Adipocyte (in vitro differentiated cells): ENCODE results near the gene OR6J1.
A peak's percentile ranks its signal among the peaks of the same experiment; 100 is the strongest.

Experiments
- DNase-seq: peaks from one replicate; pipeline ENCODE4 v3.0.0-alpha.2; 2015; ENCODE audit warnings: low read depth
- H3K27me3 ChIP-seq: replicated peaks from 2 replicates; pipeline ENCODE4 v1.7.0; 2013; ENCODE audit warnings: mild to moderate bottlenecking, low read length, moderate library complexity; ENCODE audit not compliant: control insufficient read depth, insufficient read depth
- H3K36me3 ChIP-seq: 2 replicates; pipeline ENCODE4 v1.7.0; 2013; ENCODE audit warnings: low read length, mild to moderate bottlenecking, moderate library complexity; ENCODE audit not compliant: control insufficient read depth, insufficient read depth, severe bottlenecking
- H3K4me1 ChIP-seq: 2 replicates; pipeline ENCODE4 v1.7.0; 2013; ENCODE audit warnings: mild to moderate bottlenecking, low read length, moderate library complexity; ENCODE audit not compliant: control insufficient read depth, insufficient read depth
- H3K4me3 ChIP-seq: 2 replicates; pipeline ENCODE4 v1.7.0; 2013; ENCODE audit warnings: mild to moderate bottlenecking, low read length, moderate library complexity
- H3K9ac ChIP-seq: 2 replicates; pipeline ENCODE4 v1.7.0; 2013; ENCODE audit warnings: mild to moderate bottlenecking, low read length, moderate library complexity
- H3K9me3 ChIP-seq: 2 replicates; pipeline ENCODE4 v1.7.0; 2013; ENCODE audit warnings: mild to moderate bottlenecking, low read length, moderate library complexity; ENCODE audit not compliant: control insufficient read depth

OR6J1 gene

DNA sequence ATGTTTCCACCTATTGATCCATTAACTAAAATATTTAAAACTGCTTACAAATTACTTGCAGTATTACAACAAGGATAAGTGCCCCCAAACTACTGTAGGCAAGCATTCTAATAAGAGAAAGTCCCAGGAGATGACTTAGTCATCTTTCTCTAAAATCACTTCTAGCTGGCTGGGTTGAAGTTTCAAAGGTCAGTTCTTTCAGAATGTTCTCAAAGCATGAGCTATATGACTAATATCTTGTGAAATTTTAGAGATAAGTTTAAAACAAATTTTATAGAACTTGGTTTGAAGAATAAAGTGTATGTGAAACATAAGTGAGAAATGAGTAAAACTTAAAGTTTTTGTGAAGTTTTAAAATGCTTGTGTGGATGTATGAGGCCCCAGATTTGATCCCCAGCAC, 24.3 kb upstream of the OR6J1 start:
- DNase-seq, result peak; percentile 86
- Histone ChIP-seq H3K4me3 (peak overlapping the region; percentile 62), H3K9me3 (no peaks in the 10 kb centered on the region), H3K4me1 (peaks cover 64% of the 10 kb centered on the region), H3K36me3 (no peaks in the 10 kb centered on the region), H3K9ac (peak overlapping the region; percentile 72), H3K27me3 (no peaks in the 10 kb centered on the region)

GRCh38 chr14:22667881-22668280, 23.7 kb upstream of the OR6J1 start:
- H3K4me3 ChIP-seq, result peak overlapping the region; percentile 62
- H3K9me3 ChIP-seq, result no peaks in the 10 kb centered on the region
- no peaks in the 10 kb centered on the region for H3K27me3 ChIP-seq
- peak overlapping the region; percentile 72 for H3K9ac ChIP-seq
- no peak for DNase-seq
- H3K36me3 ChIP-seq, result no peaks in the 10 kb centered on the region
- peaks cover 65% of the 10 kb centered on the region for H3K4me1 ChIP-seq

GRCh38 chr14:22666203-22666893, 22.2 kb upstream of the OR6J1 start:
- H3K9me3 ChIP-seq, result no peaks in the 10 kb centered on the region
- peaks cover 60% of the 10 kb centered on the region for H3K4me1 ChIP-seq
- peak overlapping the region; percentile 72 for H3K9ac ChIP-seq
- no peaks in the 10 kb centered on the region for H3K27me3 ChIP-seq
- peak; percentile 61 for DNase-seq
- H3K4me3 ChIP-seq, result peak overlapping the region; percentile 62
- H3K36me3 ChIP-seq, result no peaks in the 10 kb centered on the region

GRCh38 chr14:22664261-22664660, 20.1 kb upstream of the OR6J1 start:
- no peak for DNase-seq
- Histone ChIP-seq H3K9ac (peak overlapping the region; percentile 17), H3K27me3 (no peaks in the 10 kb centered on the region), H3K36me3 (no peaks in the 10 kb centered on the region), H3K4me3 (no peak overlapping the region), H3K4me1 (peaks cover 49% of the 10 kb centered on the region), H3K9me3 (no peaks in the 10 kb centered on the region)

DNA sequence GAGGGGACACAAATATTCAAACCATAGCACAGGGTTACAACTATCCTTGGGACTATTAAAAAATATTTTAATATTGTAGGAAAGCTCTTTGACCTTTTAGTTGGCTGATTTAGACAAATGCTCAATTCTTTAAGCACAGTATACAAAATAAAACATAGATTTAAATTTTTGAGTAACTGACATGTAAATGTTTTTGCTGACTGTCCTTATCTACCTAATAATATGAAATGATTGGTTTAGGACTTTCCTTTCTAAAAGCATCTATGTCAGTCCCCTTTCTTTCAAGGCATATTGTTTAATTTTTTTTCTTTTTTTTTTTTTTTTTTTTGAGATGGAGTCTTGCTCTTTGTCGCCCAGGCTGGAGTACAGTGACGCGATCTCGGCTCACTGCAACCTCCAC, 16.5 kb upstream of the OR6J1 start:
- Histone ChIP-seq H3K4me3 (no peak overlapping the region), H3K4me1 (peaks cover 32% of the 10 kb centered on the region), H3K9ac (no peak overlapping the region), H3K36me3 (no peaks in the 10 kb centered on the region), H3K27me3 (no peaks in the 10 kb centered on the region), H3K9me3 (no peaks in the 10 kb centered on the region)
- DNase-seq, result no peak

GRCh38 chr14:22658946-22659345, 14.8 kb upstream of the OR6J1 start:
- Histone ChIP-seq H3K27me3 (no peaks in the 10 kb centered on the region), H3K4me1 (peaks cover 24% of the 10 kb centered on the region), H3K4me3 (no peak overlapping the region), H3K9ac (no peak overlapping the region), H3K9me3 (no peaks in the 10 kb centered on the region), H3K36me3 (no peaks in the 10 kb centered on the region)
- DNase-seq, result no peak

DNA sequence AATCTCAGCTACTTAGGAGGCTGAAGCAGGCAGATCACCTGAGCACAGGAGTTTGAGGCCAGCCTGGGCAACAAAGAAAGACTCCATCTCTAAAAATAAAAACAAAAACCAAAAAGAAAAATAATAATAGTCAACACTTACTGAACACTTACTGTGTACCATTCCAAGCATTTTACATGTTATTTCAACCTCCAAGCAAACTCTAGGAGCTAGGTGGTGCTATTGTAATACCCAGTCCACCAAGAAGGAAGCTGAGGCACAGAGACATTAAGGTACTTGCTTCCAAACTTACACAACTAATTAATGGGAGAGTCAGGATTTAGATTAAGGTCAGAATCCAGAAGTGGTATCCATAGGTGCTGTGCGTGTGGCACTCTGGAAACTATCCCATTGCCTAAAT, 13.7 kb upstream of the OR6J1 start:
- Histone ChIP-seq H3K9ac (peak overlapping the region; percentile 59), H3K4me1 (peaks cover 17% of the 10 kb centered on the region), H3K9me3 (no peaks in the 10 kb centered on the region), H3K36me3 (no peaks in the 10 kb centered on the region), H3K4me3 (no peak overlapping the region), H3K27me3 (no peaks in the 10 kb centered on the region)
- DNase-seq, result peak; percentile 62

- H3K9me3 ChIP-seq, result no peaks in the 10 kb centered on the region
- peak; percentile 48 for DNase-seq
- no peaks in the 10 kb centered on the region for H3K36me3 ChIP-seq
- no peaks in the 10 kb centered on the region for H3K27me3 ChIP-seq
- no peak overlapping the region for H3K4me3 ChIP-seq
- peaks cover 17% of the 10 kb centered on the region for H3K4me1 ChIP-seq
- peak overlapping the region; percentile 59 for H3K9ac ChIP-seq
Observed at GRCh38 chr14:22656945-22657731, 13.0 kb upstream of the OR6J1 start.

- peaks cover 17% of the 10 kb centered on the region for H3K4me1 ChIP-seq
- no peak overlapping the region for H3K4me3 ChIP-seq
Observed at GRCh38 chr14:22656226-22656625, 12.1 kb upstream of the OR6J1 start.

GRCh38 chr14:22653012-22653621, 9.0 kb upstream of the OR6J1 start:
- Histone ChIP-seq H3K27me3 (no peaks in the 10 kb centered on the region), H3K4me1 (peaks cover 31% of the 10 kb centered on the region), H3K9ac (peak overlapping the region; percentile 48), H3K4me3 (no peak overlapping the region), H3K36me3 (no peaks in the 10 kb centered on the region), H3K9me3 (no peaks in the 10 kb centered on the region)
- peak; percentile 92 for DNase-seq

More at GRCh38 chr14:22656226-22656625, 12.1 kb upstream of the OR6J1 start:
- Histone ChIP-seq H3K9ac (peak overlapping the region; percentile 59), H3K9me3 (no peaks in the 10 kb centered on the region), H3K36me3 (no peaks in the 10 kb centered on the region), H3K27me3 (no peaks in the 10 kb centered on the region)
- no peak for DNase-seq

DNA sequence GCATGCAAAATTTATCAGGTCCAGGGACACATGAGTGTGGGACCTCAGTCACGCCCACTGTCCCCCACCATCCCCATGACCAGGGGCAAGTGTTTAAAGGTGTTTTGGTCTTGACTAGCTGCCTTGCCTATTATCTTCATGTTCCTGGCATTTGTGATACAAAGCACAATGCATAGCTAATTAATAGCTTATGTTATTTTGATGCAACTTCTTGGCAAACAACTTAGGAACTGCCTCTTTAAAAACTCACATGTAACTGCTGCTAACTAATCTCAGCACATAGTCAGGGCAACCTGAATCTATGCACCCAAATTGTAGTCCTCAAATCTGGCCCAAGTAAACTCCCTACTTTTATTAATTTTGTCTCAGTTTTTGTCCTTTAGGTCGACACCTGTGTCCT, 7.4 kb upstream of the OR6J1 start:
- Histone ChIP-seq H3K4me3 (no peak overlapping the region), H3K36me3 (no peaks in the 10 kb centered on the region), H3K27me3 (no peaks in the 10 kb centered on the region), H3K9me3 (no peaks in the 10 kb centered on the region), H3K4me1 (peaks cover 30% of the 10 kb centered on the region), H3K9ac (no peak overlapping the region)
- peak; percentile 70 for DNase-seq
